K562 (cell line): ENCODE results near the gene MARS2. TPM values are rescaled to one million over a fixed set of nuclear protein-coding genes. Genes with fewer than 3 reads are reported as not detected.

Experiments used
- ATF4 ChIP-seq: fragments of 450-650 bp; formaldehyde crosslinking; IDR thresholded peaks from 2 replicates; pipeline ENCODE4 v1.4.0; 2022; ENCODE audit warnings: mild to moderate bottlenecking, moderate library complexity
- CTBP1 ChIP-seq: fragments of 450-650 bp; IDR thresholded peaks from 2 replicates; pipeline ENCODE4 v1.6.1; 2016; ENCODE audit warnings: borderline replicate concordance
- HDAC2 ChIP-seq: fragments of 450-650 bp; IDR thresholded peaks from 2 replicates; pipeline ENCODE4 v1.6.1; 2016; ENCODE audit warnings: mild to moderate bottlenecking
- HNRNPLL ChIP-seq: fragments of 200-400 bp; formaldehyde crosslinking; IDR thresholded peaks from 2 replicates; pipeline ENCODE4 v1.6.1; 2017; ENCODE audit warnings: low read length, low read depth, mild to moderate bottlenecking; ENCODE audit not compliant: poor library complexity, severe bottlenecking
- MAX ChIP-seq: sonication (generic); formaldehyde crosslinking; IDR thresholded peaks from 2 replicates; pipeline ENCODE4 v1.9.0; 2022; ENCODE audit warnings: mild to moderate bottlenecking, missing genetic modification reagents
- PBX2 ChIP-seq, 2 experiments: IDR thresholded peaks in 1 of 2; conservative IDR thresholded peaks in 1 of 2; 2 replicates each; pipeline ENCODE4 v1.6.1; 2016; ENCODE audit warnings: low read depth in 2 of 2, mild to moderate bottlenecking in 1 of 2, missing compliant biosample characterization in 1 of 2, missing genetic modification characterization in 1 of 2, moderate library complexity in 1 of 2
- PHF8 ChIP-seq: fragments of 200-600 bp; sonication (generic); IDR thresholded peaks from 2 replicates; pipeline ENCODE4 v1.6.1; 2012; ENCODE audit warnings: mixed run types, mild to moderate bottlenecking, inconsistent platforms, low read length, moderate library complexity, borderline replicate concordance
- POLR2AphosphoS5 ChIP-seq: IDR thresholded peaks from 2 replicates; pipeline ENCODE4 v1.6.1; 2011; ENCODE audit warnings: mild to moderate bottlenecking, low read depth, low read length, moderate library complexity; ENCODE audit not compliant: control insufficient read depth, insufficient read depth
- POLR2G ChIP-seq: fragments of 200-400 bp; formaldehyde crosslinking; IDR thresholded peaks from 2 replicates; pipeline ENCODE4 v1.6.1; 2017; ENCODE audit warnings: low read depth, mild to moderate bottlenecking, antibody characterized with exemption, low read length, moderate library complexity
- POLR2H ChIP-seq: IDR thresholded peaks from 2 replicates; pipeline ENCODE4 v1.6.1; 2016; ENCODE audit warnings: missing genetic modification characterization, low read depth, mild to moderate bottlenecking, control low read depth, missing compliant biosample characterization, moderate library complexity
- RB1 ChIP-seq: fragments of 450-650 bp; IDR thresholded peaks from 2 replicates; pipeline ENCODE4 v1.6.1; 2017; ENCODE audit warnings: low read depth, mild to moderate bottlenecking
- SIN3B ChIP-seq: fragments of 450-650 bp; IDR thresholded peaks from 2 replicates; pipeline ENCODE4 v1.6.1; 2017; ENCODE audit warnings: low read depth, mild to moderate bottlenecking, moderate library complexity
- ZHX1 ChIP-seq: fragments of 150-350 bp; conservative IDR thresholded peaks from 2 replicates; pipeline ENCODE4 v1.6.1; 2014; ENCODE audit warnings: low read length
- ZNF311 ChIP-seq: fragments of 250-450 bp; sonication (Bioruptor Pico); IDR thresholded peaks from 2 replicates; pipeline ENCODE4 v1.4.0; 2020; ENCODE audit warnings: mild to moderate bottlenecking, moderate library complexity
- polyA plus RNA-seq, 8 experiments: library from polyadenylated mRNA; depleted of rRNA in 4 of 8; stranded (reverse) in 5 of 8; unstranded in 3 of 8; fragments of >200 nt; fragmentation: Nextera tagmentation in 2 of 8; fragmentation: Illumina TruSeq in 1 of 8; extraction: Ambion mirVana in 2 of 8; extraction: Trizol in 1 of 8; gene quantifications; 2 replicates each; pipeline versions ENCODE4 v1.2.1 to v1.2.3, GENCODE V29; 2011 to 2014; ENCODE audit warnings: inconsistent platforms in 1 of 8, missing spikeins in 1 of 8
- total RNA-seq, 7 experiments: library from RNA; depleted of rRNA in 6 of 7; stranded (reverse); fragments of >200 nt in 6 of 7; fragmentation: Illumina TruSeq in 2 of 7; extraction: Trizol in 2 of 7; gene quantifications; 2 replicates each; pipeline versions ENCODE4 v1.2.1 to v1.2.3, GENCODE V29; 2011 to 2021; ENCODE audit warnings: low replicate concordance in 1 of 7
- TF ChIP-seq, protein P1 (sequence below): fragments of 250-450 bp; sonication (Bioruptor Pico); IDR thresholded peaks from 2 replicates; pipeline ENCODE4 v1.8.0; 2021; ENCODE audit warnings: moderate library complexity, mild to moderate bottlenecking, inconsistent platforms

MARS2 gene
- total and polyA plus RNA-seq, 9 of the 15 experiments (the other 6 are each of a cell fraction or from before 2014, with no cell fraction given): 4.0 to 17.6 (median 12.5) TPM

GRCh38 chr2:197705121-197705911 lies at the start of gene MARS2 (continued):
- TF ChIP-seq PBX2 (CRISPR knock-in tag; IDR thresholded peaks at IDR 0.05; ENCODE audit: low read depth): no peak
- TF ChIP-seq PBX2 (tag; conservative IDR thresholded peaks at IDR 0.05; ENCODE audit: low read depth): no peak
- TF ChIP-seq, protein P1, sequence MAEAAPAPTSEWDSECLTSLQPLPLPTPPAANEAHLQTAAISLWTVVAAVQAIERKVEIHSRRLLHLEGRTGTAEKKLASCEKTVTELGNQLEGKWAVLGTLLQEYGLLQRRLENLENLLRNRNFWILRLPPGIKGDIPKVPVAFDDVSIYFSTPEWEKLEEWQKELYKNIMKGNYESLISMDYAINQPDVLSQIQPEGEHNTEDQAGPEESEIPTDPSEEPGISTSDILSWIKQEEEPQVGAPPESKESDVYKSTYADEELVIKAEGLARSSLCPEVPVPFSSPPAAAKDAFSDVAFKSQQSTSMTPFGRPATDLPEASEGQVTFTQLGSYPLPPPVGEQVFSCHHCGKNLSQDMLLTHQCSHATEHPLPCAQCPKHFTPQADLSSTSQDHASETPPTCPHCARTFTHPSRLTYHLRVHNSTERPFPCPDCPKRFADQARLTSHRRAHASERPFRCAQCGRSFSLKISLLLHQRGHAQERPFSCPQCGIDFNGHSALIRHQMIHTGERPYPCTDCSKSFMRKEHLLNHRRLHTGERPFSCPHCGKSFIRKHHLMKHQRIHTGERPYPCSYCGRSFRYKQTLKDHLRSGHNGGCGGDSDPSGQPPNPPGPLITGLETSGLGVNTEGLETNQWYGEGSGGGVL (CRISPR knock-in tag): no peak
- peak; percentile 89 for TF ChIP-seq MAX (CRISPR knock-in tag)
- peak; percentile 78; the same call in 1 of the 2 replicates for TF ChIP-seq HDAC2
- no peak for TF ChIP-seq ATF4
- TF ChIP-seq POLR2G: peak; percentile 83
- peak; percentile 29; the same call in 1 of the 2 replicates for TF ChIP-seq SIN3B
- TF ChIP-seq PHF8: peak; percentile 81; the same call in 1 of the 2 replicates
- TF ChIP-seq POLR2H (tag): peak; percentile 82; the same call in 1 of the 2 replicates
- TF ChIP-seq ZHX1: no peak
- peak; percentile 56; the same call in 1 of the 2 replicates for TF ChIP-seq CTBP1
- TF ChIP-seq RB1: 0 out of 2 replicates have a peak, but pooled peaks have one; percentile 31
- TF ChIP-seq POLR2AphosphoS5: peak; percentile 89
- no peak for TF ChIP-seq ZNF311
- TF ChIP-seq HNRNPLL: peak; percentile 69
